RPMI8226 (cell line): ENCODE measurements around the gene POTEF.
A peak's percentile ranks its signal among the peaks of the same experiment; 100 is the strongest.
"Not testable (repeated sequence)": the region's sequence is repeated elsewhere in the genome, so short reads cannot be mapped to it uniquely, and the experiment has no call there.

Experiments
- DNase-seq: peaks from one replicate; pipeline ENCODE4 v3.0.0-alpha.2; 2015

Gene POTEF

DNA sequence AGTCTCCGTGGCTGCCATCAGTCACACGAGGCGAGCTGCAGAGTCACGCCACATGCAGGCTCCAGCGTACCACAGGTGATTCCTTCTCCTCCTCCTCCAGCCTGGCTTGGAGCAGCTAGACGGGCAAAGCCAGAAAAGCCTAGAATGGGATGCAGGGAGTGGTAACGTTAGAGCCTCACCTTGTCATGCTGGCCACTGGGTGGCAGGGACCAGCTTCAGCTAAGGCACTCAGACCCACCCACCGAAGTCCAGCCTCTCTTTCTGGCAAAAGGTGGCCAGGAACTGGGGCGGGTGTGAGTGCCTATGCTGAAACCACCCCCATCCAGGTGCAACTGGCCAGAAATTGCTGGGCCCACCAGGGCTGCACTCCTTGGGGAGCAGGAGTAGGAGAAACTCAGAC lies 1.3 kb downstream of the POTEF start:
- DNase-seq: not testable (repeated sequence)

DNA sequence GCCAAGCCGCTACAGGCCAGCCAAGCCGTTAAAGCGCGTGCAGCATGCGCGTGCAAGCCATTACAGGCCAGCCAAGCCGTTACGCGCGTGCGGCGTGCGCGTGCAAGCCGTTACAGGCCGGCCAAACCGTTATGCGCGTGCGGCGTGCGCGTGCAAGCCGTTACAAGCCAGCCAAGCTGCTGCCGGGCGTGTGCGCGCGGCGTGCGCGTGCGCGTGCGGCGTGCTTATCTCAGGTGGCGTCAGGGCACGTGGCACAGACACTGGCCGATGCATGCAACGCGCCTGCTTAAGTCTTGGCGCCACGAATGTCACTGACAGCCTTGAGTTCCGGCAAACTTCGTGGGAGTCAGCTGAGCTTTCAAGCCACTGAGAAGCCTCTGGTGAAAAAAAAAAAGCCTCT lies 8.1 kb downstream of the POTEF start:
- not testable (repeated sequence) for DNase-seq

DNA sequence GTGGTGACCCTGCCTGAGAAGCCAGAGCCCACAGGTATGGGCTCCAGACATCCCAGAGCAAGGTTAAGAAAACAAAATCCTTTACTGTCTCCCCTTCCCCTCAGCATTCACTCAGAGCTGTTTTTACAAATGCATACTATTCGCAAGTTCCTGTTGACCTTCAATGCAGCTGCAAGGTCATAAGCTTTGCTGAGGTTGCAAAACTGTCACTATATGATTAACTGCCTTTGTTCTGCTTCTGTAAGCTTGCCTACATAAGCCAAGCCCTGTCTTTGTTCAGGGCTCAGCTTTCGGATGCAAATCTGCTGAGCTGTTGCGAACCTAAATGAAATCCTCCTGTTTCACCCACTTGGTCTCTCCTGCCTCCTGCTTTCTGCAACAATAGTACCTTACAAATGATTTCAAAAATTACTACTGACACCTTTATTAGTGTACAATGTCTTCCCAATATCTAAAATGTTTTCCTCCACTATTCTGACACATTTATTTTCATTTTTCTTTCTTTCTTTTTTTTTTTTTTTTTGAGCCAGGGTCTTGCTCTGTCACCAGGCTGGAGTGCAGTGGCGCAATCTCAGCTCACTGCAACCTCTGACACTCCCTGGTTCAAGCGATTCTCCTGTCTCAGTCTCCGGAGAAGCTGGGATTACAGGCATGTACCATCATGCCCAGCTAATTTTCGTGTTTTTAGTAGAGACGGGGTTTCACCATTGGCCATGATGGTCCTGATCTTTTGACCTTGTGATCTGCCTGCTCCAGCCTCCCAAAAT lies 26.2 kb downstream of the POTEF start:
- peak; percentile 38 for DNase-seq

DNA sequence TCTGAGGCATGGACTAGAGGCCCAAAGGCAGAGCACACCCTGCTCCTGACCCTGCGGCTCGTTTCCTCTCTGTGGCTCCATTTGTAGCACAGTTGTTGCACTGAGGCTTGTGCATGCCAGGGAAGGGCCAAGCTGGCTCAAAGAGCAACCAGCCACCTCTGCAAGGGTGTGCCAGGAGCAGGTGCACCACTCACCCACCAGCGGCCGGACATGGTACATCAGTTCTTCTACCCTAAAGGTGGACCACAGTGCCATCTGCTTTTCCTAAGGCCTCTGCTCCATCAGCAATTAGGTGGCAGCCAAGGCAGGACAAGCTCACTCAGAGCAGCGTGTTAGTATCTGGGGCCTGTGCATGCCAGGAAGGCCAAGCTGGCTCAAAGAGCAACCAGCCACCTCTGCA lies 66.4 kb downstream of the POTEF start:
- not testable (repeated sequence) for DNase-seq

DNA sequence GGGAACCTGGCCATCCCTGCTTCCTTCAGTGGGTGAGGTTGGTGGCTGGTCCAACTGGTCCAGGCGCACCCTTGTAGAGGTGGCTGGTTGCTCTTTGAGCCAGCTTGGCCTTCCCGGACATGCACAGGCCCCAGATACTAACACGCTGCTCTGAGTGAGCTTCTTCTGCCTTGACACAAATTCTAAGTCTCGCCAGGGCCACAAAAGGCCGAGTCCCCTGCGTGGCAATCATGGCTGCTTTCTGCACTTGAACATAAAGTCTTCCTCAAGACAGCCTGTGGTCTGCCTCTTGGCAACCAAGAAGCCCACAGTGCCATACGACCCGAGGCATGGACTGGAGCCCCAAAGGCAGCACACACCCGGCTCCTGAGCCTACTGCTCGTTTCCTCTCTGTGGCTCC lies 69.0 kb downstream of the POTEF start:
- DNase-seq: not testable (repeated sequence)

DNA sequence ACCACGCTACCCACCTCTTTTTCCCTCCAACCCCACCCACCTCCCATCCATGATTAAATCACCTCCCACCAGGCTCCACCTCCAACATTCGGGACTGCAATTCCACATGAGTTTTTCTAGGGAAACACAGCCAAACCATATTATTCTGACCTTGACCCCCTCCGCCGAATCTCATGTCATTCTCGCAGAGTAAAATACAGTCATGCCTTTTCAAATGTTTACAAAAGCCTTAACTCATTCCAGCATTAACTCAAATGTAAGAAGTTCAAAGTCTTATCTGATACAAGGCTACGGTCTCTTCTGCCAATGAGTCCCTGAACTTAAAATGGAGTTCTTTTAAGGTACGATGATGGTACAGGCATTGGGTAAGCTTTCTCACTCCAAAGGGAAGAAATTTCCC lies 72.7 kb downstream of the POTEF start:
- not testable (repeated sequence) for DNase-seq

DNA sequence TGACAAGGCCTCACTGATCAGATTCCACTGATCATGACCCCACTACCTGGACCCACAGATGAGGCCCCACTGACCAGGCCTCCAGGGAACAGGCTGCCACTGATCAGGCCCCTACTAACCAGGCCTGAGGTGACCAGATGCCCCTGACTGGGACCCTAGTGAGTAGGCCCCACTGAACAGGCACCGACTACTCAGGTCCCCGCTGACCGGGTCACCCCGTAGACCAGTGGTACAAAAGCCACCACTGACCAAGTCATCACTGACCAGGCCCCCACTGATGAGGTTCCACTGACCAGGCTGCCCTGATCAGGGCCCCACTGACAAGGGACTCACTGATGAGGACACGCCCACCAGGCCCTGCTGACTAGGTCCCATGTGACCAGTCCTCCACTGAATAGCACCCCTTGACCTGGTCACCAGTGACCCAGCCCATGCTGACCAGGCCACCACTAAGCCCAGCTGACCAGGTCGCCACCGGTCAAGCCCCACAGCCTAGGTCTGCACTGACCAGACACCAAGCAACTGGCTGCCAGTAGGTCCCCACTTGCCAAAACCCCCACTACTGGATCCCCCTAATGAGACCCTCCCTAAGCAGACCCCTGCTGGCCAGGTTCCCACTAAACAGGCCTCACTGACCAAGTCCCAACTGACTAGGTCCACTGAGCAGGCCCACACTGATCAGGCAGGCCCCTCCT lies 75.7 kb downstream of the POTEF start:
- not testable (repeated sequence) for DNase-seq

DNA sequence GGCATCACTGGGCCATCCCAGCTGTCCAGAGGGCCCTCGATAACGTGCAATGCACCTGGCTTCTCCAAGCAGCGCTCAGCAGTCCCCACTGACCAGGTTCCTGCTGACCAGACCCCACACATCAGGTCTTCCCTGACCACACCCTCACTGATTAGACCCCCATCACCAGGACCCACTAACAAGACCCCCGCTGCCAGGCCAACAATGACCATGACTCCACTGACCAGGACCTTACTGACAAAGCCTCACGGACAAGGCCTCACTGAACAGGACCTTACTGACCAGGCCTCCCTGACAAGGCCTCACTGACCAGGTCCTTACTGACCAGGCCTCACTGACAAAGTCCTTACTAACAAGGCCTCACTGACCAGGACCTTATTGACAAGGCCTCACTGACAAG lies 76.6 kb downstream of the POTEF start:
- DNase-seq: not testable (repeated sequence)

DNA sequence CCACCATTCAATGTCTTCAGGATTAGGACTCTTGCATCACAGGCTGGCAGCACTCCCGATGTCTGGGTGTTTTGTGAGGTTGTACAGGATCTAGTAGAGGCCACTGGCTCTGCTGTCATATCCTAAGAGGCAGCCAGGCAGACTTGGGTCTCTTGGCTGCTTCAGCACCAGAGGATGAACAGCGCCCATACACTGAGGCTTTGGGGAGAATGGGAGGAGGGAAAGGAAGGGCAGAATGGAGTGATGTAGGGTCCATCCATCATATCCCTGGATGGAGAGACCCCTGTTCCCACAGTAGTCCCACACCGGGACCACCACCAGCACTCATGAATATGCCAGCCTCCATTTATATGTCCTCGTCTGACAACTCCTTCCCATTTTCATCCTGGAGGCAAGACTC lies 80.6 kb downstream of the POTEF start:
- DNase-seq: not testable (repeated sequence)

DNA sequence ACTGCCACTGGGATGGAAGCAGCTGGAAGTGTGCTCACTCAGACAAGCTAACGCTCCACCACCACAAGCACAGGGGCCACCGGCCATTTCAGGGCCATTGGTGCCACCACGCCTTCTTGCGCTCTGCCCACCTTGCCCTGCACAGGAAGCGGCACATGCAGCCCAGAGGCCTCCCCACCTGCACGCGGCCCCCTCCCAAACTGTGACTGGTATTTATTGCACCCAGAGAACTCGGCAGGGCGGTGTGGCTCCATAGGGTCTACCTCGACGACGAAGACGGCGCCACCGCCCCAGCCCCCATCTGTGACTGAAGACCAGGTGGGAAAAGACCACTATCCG lies 90.8 kb downstream of the POTEF start:
- DNase-seq: not testable (repeated sequence)

DNA sequence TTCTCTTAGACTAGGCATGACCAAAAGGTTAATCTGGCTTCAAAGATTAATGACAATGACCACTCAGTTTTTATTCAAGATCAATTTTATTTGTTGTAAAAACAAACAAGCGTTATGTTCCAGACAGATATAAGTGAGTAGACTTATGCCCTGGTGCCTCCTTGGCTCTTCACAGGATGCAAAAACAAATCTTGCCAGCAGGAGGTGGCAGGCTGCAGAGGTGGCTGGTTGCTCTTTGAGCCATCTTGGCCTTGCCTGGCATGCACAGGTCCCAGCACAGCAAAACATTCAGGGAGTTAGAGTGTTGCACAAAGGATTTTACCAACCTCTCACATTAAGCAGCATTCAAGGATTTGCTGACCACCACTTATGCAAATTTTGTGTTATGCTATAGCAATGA lies 103.1 kb downstream of the POTEF start:
- DNase-seq: peak; percentile 15
